Sciatic nerve (tissue), 2 donors: Measurements from ENCODE around the gene NPTX2. TPM values are rescaled to one million over a fixed set of nuclear protein-coding genes. Genes with fewer than 3 reads are reported as not detected.

ENCODE experiments used
- ATAC-seq: fragments of 200-7000 bp; cut with Tn5 transposase; one replicate; pipeline ENCODE4 v1.9.1; 2020; ENCODE audit warnings: mild to moderate bottlenecking, moderate library complexity
- DNase-seq: peaks from one replicate; pipeline ENCODE4 v3.0.0-alpha.2; 2020; ENCODE audit warnings: low spot score
- intact Hi-C: fragments of 100-400 bp; cut with DNase I; formaldehyde crosslinking; loops from one replicate; pipeline ENCODE4 v1.14.2; 2022
- total RNA-seq: library from RNA; stranded (reverse); fragmentation: NEBNext Ultra II Directional; extraction: Animal tissue kit (Norgen Biotek cat#: 25700); gene quantifications from one replicate; pipeline ENCODE4 v1.2.1, GENCODE V29; 2021
- donor health status: DM: no; HTN: no; CAD: no.
- donor health status: DM: no; HTN: no; CAD: no.

Gene NPTX2
- total RNA-seq, 1 donor from 2014 or later = 3.8 TPM

DNA sequence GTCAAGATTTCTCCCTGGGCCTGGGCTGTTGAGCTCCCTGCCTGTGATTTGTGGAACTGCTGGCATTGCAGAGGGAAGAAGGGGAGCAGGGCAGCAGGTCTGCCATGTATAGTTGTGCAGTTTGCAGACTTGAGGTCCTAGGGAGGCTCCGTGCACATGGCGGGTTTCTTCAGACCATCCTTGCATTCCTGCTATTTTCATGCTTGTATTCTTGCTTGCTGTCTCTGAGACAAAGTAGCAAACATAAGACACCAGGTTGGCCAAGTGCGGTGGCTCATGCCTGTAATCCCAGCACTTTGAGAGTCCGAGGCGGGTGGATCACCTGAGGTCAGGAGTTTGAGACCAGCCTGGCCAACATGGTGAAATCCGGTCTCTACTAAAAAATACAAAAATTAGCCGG lies 61.1 kb downstream of the NPTX2 start:
- intact Hi-C loops = no loop called here
- DNase-seq (no peak), ATAC-seq (no peak)

Other genes starting within 250 kb of the NPTX2 start
- gene BAIAP2L1, start 216.2 kb upstream of the NPTX2 start, total RNA-seq = 5.1 TPM